ENCODE results near the gene FOXD4L6. TPM values are rescaled to one million over a fixed set of nuclear protein-coding genes. Genes with fewer than 3 reads are reported as not detected.
"Not testable (repeated sequence)": the region's sequence is repeated elsewhere in the genome, so short reads cannot be mapped to it uniquely, and the experiment has no call there.

The FOXD4L6 gene
- total RNA-seq, 1 donor from 2014 or later, result 0.18 TPM

GRCh38 chr9:41119311-41119710 lies 9.2 kb downstream of the FOXD4L6 start:
- FAIRE-seq; H2AFZ ChIP-seq (ENCODE audit: low read depth, low read length); H3K27me3 ChIP-seq (ENCODE audit: insufficient read depth, low read length); H3K79me2 ChIP-seq (ENCODE audit: insufficient read depth, low read length); H3K9me3 Mint-ChIP-seq (ENCODE audit: unreplicated experiment); H3K4me1 Mint-ChIP-seq (ENCODE audit: low read depth, unreplicated experiment); H3K27ac Mint-ChIP-seq (ENCODE audit: unreplicated experiment); H3K4me3 ChIP-seq (ENCODE audit: insufficient read depth, low read depth, low read length); H3K36me3 ChIP-seq (ENCODE audit: insufficient read depth, low read length); H3K36me3 Mint-ChIP-seq (ENCODE audit: low read depth, unreplicated experiment); H3K4me3 Mint-ChIP-seq (ENCODE audit: unreplicated experiment); H3K9me3 ChIP-seq (ENCODE audit: insufficient read depth, low read depth, low read length); H3K4me2 ChIP-seq (ENCODE audit: low read length); H3K4me1 ChIP-seq (ENCODE audit: insufficient read depth, low read length); H4K20me1 ChIP-seq (ENCODE audit: insufficient read depth, low read length); H3K27me3 Mint-ChIP-seq (ENCODE audit: low read depth, unreplicated experiment); H3K27ac ChIP-seq (ENCODE audit: low read depth, low read length); H3K9ac ChIP-seq (ENCODE audit: low read length); DNase-seq (ENCODE audit: low read depth): not testable (repeated sequence)

- H3K4me3 Mint-ChIP-seq (ENCODE audit: unreplicated experiment); H3K4me1 Mint-ChIP-seq (ENCODE audit: low read depth, unreplicated experiment): not testable (repeated sequence)
These were observed 15.1 kb downstream of the FOXD4L6 start for GRCh38 chr9:41113348-41113747.

GRCh38 chr9:41111414-41111813 lies 17.1 kb downstream of the FOXD4L6 start:
- H3K4me2 ChIP-seq (ENCODE audit: low read length); DNase-seq (ENCODE audit: low read depth); H3K4me3 Mint-ChIP-seq (ENCODE audit: unreplicated experiment); H3K79me2 ChIP-seq (ENCODE audit: insufficient read depth, low read length); FAIRE-seq; H3K27me3 Mint-ChIP-seq (ENCODE audit: low read depth, unreplicated experiment); H4K20me1 ChIP-seq (ENCODE audit: insufficient read depth, low read length); H3K27ac ChIP-seq (ENCODE audit: low read depth, low read length); H2AFZ ChIP-seq (ENCODE audit: low read depth, low read length); H3K9ac ChIP-seq (ENCODE audit: low read length); H3K36me3 ChIP-seq (ENCODE audit: insufficient read depth, low read length); H3K4me1 ChIP-seq (ENCODE audit: insufficient read depth, low read length); H3K27ac Mint-ChIP-seq (ENCODE audit: unreplicated experiment); H3K36me3 Mint-ChIP-seq (ENCODE audit: low read depth, unreplicated experiment); H3K9me3 ChIP-seq (ENCODE audit: insufficient read depth, low read depth, low read length); H3K9me3 Mint-ChIP-seq (ENCODE audit: unreplicated experiment); H3K27me3 ChIP-seq (ENCODE audit: insufficient read depth, low read length); H3K4me3 ChIP-seq (ENCODE audit: insufficient read depth, low read depth, low read length); H3K4me1 Mint-ChIP-seq (ENCODE audit: low read depth, unreplicated experiment): not testable (repeated sequence)

More at GRCh38 chr9:41113348-41113747, 15.1 kb downstream of the FOXD4L6 start:
- not testable (repeated sequence) for H3K4me1 ChIP-seq (ENCODE audit: insufficient read depth, low read length); H3K9me3 Mint-ChIP-seq (ENCODE audit: unreplicated experiment); H3K27me3 Mint-ChIP-seq (ENCODE audit: low read depth, unreplicated experiment); H3K79me2 ChIP-seq (ENCODE audit: insufficient read depth, low read length); H2AFZ ChIP-seq (ENCODE audit: low read depth, low read length); FAIRE-seq; H3K4me3 ChIP-seq (ENCODE audit: insufficient read depth, low read depth, low read length); H3K36me3 ChIP-seq (ENCODE audit: insufficient read depth, low read length); H3K36me3 Mint-ChIP-seq (ENCODE audit: low read depth, unreplicated experiment); H4K20me1 ChIP-seq (ENCODE audit: insufficient read depth, low read length); H3K9ac ChIP-seq (ENCODE audit: low read length); H3K9me3 ChIP-seq (ENCODE audit: insufficient read depth, low read depth, low read length); H3K27ac Mint-ChIP-seq (ENCODE audit: unreplicated experiment); H3K27me3 ChIP-seq (ENCODE audit: insufficient read depth, low read length); H3K4me2 ChIP-seq (ENCODE audit: low read length); DNase-seq (ENCODE audit: low read depth); H3K27ac ChIP-seq (ENCODE audit: low read depth, low read length)

GRCh38 chr9:41110913-41111312 lies 17.6 kb downstream of the FOXD4L6 start:
- not testable (repeated sequence) for H3K27me3 ChIP-seq (ENCODE audit: insufficient read depth, low read length); DNase-seq (ENCODE audit: low read depth); H3K27ac Mint-ChIP-seq (ENCODE audit: unreplicated experiment); H3K4me3 ChIP-seq (ENCODE audit: insufficient read depth, low read depth, low read length); H2AFZ ChIP-seq (ENCODE audit: low read depth, low read length); H3K27ac ChIP-seq (ENCODE audit: low read depth, low read length); H3K27me3 Mint-ChIP-seq (ENCODE audit: low read depth, unreplicated experiment); H3K4me1 ChIP-seq (ENCODE audit: insufficient read depth, low read length); H3K9ac ChIP-seq (ENCODE audit: low read length); H3K4me2 ChIP-seq (ENCODE audit: low read length); H3K4me3 Mint-ChIP-seq (ENCODE audit: unreplicated experiment); H3K9me3 ChIP-seq (ENCODE audit: insufficient read depth, low read depth, low read length); H4K20me1 ChIP-seq (ENCODE audit: insufficient read depth, low read length); H3K79me2 ChIP-seq (ENCODE audit: insufficient read depth, low read length); H3K36me3 ChIP-seq (ENCODE audit: insufficient read depth, low read length); FAIRE-seq; H3K9me3 Mint-ChIP-seq (ENCODE audit: unreplicated experiment); H3K36me3 Mint-ChIP-seq (ENCODE audit: low read depth, unreplicated experiment); H3K4me1 Mint-ChIP-seq (ENCODE audit: low read depth, unreplicated experiment)

- not testable (repeated sequence) for H3K9ac ChIP-seq (ENCODE audit: low read length); FAIRE-seq; H3K36me3 Mint-ChIP-seq (ENCODE audit: low read depth, unreplicated experiment); H4K20me1 ChIP-seq (ENCODE audit: insufficient read depth, low read length); H3K9me3 ChIP-seq (ENCODE audit: insufficient read depth, low read depth, low read length); H3K27me3 ChIP-seq (ENCODE audit: insufficient read depth, low read length); H3K4me3 ChIP-seq (ENCODE audit: insufficient read depth, low read depth, low read length); H2AFZ ChIP-seq (ENCODE audit: low read depth, low read length); H3K27ac Mint-ChIP-seq (ENCODE audit: unreplicated experiment); H3K4me3 Mint-ChIP-seq (ENCODE audit: unreplicated experiment); DNase-seq (ENCODE audit: low read depth); H3K36me3 ChIP-seq (ENCODE audit: insufficient read depth, low read length); H3K27ac ChIP-seq (ENCODE audit: low read depth, low read length); H3K4me1 ChIP-seq (ENCODE audit: insufficient read depth, low read length); H3K79me2 ChIP-seq (ENCODE audit: insufficient read depth, low read length); H3K9me3 Mint-ChIP-seq (ENCODE audit: unreplicated experiment); H3K4me2 ChIP-seq (ENCODE audit: low read length); H3K27me3 Mint-ChIP-seq (ENCODE audit: low read depth, unreplicated experiment); H3K4me1 Mint-ChIP-seq (ENCODE audit: low read depth, unreplicated experiment)
These were observed 19.2 kb downstream of the FOXD4L6 start for GRCh38 chr9:41109253-41109652.

- not testable (repeated sequence) for H2AFZ ChIP-seq (ENCODE audit: low read depth, low read length)
These were observed 19.7 kb downstream of the FOXD4L6 start for GRCh38 chr9:41108816-41109215.

More at GRCh38 chr9:41108816-41109215, 19.7 kb downstream of the FOXD4L6 start:
- H3K9ac ChIP-seq (ENCODE audit: low read length); H3K9me3 ChIP-seq (ENCODE audit: insufficient read depth, low read depth, low read length); H3K27me3 Mint-ChIP-seq (ENCODE audit: low read depth, unreplicated experiment); H3K36me3 Mint-ChIP-seq (ENCODE audit: low read depth, unreplicated experiment); H4K20me1 ChIP-seq (ENCODE audit: insufficient read depth, low read length); H3K27ac ChIP-seq (ENCODE audit: low read depth, low read length); H3K27ac Mint-ChIP-seq (ENCODE audit: unreplicated experiment); H3K36me3 ChIP-seq (ENCODE audit: insufficient read depth, low read length); H3K79me2 ChIP-seq (ENCODE audit: insufficient read depth, low read length); H3K4me1 Mint-ChIP-seq (ENCODE audit: low read depth, unreplicated experiment); H3K4me2 ChIP-seq (ENCODE audit: low read length); H3K4me3 Mint-ChIP-seq (ENCODE audit: unreplicated experiment); H3K4me1 ChIP-seq (ENCODE audit: insufficient read depth, low read length); H3K27me3 ChIP-seq (ENCODE audit: insufficient read depth, low read length); H3K4me3 ChIP-seq (ENCODE audit: insufficient read depth, low read depth, low read length); H3K9me3 Mint-ChIP-seq (ENCODE audit: unreplicated experiment); FAIRE-seq; DNase-seq (ENCODE audit: low read depth): not testable (repeated sequence)

Data from astrocyte (in vitro differentiated cells and primary cell).